GM21723 (cell line): ENCODE results near the gene SH3GL3.

Experiments
- ATAC-seq: cut with Tn5 transposase; IDR thresholded peaks from one replicate; pipeline ENCODE4 v1.9.1; 2021; ENCODE audit warnings: mild to moderate bottlenecking, moderate library complexity; ENCODE audit not compliant: unreplicated experiment

The SH3GL3 gene

DNA sequence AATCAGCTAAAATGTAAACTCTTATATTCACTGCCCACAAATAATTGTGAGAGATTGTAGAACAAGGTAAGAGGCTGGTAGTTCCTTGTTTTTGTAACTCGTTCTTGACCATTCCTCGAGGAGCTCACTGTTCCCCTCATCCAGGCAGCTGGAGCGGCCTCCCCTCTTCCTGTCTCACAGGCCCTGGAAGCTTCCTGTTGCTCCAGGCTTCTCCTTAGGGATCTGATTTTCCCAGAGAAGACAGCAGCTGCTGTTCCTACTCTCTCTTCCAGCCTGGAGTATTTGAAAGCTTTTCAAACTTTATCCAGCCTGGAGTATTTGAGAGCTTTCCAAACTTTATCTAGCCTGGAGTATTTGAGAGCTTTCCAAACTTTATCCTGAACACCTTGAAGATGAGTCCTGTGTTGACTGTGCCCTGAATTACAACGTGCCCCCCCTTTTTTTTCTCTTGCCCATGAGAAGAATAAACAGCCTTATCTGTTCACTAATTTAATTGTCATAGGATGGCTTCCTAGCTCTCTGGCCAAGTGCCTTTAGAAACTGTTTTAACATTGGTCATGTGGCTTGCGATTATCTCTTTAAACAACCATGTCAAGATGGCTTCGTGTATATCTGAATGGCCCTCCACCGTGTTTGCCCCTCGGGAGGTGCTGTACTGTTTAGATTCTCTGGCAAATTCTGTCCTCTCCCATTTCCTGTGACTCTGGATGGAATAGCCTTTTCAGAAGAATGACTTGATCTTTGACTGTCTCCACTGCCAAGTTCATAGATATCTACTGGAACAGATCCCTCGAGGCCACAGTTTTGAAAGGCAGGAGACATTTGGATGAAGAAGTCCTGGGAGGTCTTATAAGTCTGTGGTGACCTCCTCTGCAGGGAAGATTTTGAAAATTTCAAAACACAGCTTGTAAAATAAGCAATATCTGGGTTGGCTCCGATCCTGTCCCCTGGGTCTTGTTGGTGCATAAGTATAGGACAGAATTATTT lies 211.6 kb downstream of the SH3GL3 start:
- ATAC-seq: no peak

DNA sequence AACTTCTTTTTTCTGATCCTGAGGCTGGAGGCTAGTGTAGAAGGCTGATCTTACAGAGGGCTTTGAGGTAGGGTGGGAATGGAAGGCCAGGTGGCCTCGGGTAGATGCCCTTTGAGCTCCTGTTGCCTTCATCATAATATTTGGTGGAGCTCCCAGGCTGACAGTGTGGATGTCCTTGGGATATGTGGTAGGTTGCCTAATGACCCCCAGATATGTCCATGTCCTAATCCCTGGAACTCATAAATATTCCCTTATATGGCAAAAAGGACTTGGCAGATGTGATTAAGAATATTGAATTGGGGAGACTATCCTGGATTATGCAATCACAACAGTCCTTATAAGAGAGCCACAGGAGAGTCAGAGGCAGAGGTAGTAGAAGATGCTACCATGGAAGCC lies 212.3 kb downstream of the SH3GL3 start:
- ATAC-seq: no peak

DNA sequence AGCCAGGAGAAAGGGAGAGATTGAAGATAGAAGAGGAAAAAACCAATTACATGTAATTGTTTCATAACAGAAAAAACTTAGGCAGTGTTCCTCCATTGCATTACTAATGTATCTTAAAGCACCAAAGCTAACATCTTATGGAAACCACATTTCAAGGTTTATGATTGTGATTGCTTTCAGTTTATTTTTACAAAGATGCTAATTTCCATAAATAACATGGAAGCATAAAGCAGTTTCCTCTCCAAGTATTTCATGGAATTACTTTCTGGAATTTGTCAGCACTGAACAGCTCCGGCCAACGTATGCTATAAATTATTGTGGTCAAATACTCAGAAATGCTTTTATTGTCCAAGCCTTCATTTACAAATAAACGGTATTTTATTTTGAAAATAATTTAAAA lies 218.3 kb downstream of the SH3GL3 start:
- no peak for ATAC-seq
